Fibroblast of mammary gland (primary cell): ENCODE data around the gene TIAL1.
"Not testable (repeated sequence)": the region's sequence is repeated elsewhere in the genome, so short reads cannot be mapped to it uniquely, and the experiment has no call there.

Experiments used
- DNase-seq: peaks from one replicate; pipeline ENCODE4 v3.0.0-alpha.2; 2010; ENCODE audit warnings: low read depth
- H3K4me3 ChIP-seq: 2 replicates; pipeline ENCODE4 v1.5.1; 2011; ENCODE audit warnings: low read depth, mild to moderate bottlenecking, low read length, moderate library complexity; ENCODE audit not compliant: control insufficient read depth
- CTCF ChIP-seq: conservative IDR thresholded peaks from 2 replicates; pipeline ENCODE4 v1.5.1; 2011; ENCODE audit warnings: low read depth, low read length, inconsistent platforms; ENCODE audit not compliant: control insufficient read depth, insufficient read depth

The TIAL1 gene

GRCh38 chr10:119536508-119537025 is 60.2 kb downstream of the TIAL1 start:
- no peak for TF ChIP-seq CTCF
- H3K4me3 ChIP-seq, result no peak overlapping the region
- DNase-seq, result no peak

GRCh38 chr10:119535837-119536507 is 60.8 kb downstream of the TIAL1 start:
- no peak for TF ChIP-seq CTCF
- no peak overlapping the region for H3K4me3 ChIP-seq
- no peak for DNase-seq

GRCh38 chr10:119535305-119535704 is 61.5 kb downstream of the TIAL1 start:
- DNase-seq, result peak; percentile 18
- TF ChIP-seq CTCF, result no peak
- no peak overlapping the region for H3K4me3 ChIP-seq

- no peak overlapping the region for H3K4me3 ChIP-seq
- DNase-seq, result no peak
- TF ChIP-seq CTCF, result no peak
These were observed 63.3 kb downstream of the TIAL1 start for GRCh38 chr10:119533473-119533872.

GRCh38 chr10:119532791-119533190 is 64.0 kb downstream of the TIAL1 start:
- not testable (repeated sequence) for H3K4me3 ChIP-seq, DNase-seq

- not testable (repeated sequence) for DNase-seq, H3K4me3 ChIP-seq
These were observed 64.5 kb downstream of the TIAL1 start for GRCh38 chr10:119532251-119532650.

- DNase-seq, result no peak
- H3K4me3 ChIP-seq, result no peak overlapping the region
- no peak for TF ChIP-seq CTCF
These were observed 65.7 kb downstream of the TIAL1 start for GRCh38 chr10:119531067-119531466.

- DNase-seq, result peak; percentile 98
- H3K4me3 ChIP-seq, result not testable (repeated sequence)
These were observed 68.0 kb downstream of the TIAL1 start for GRCh38 chr10:119528663-119529237.
